ENCODE results near the gene LIMS1. TPM values are rescaled to one million over a fixed set of nuclear protein-coding genes. Genes with fewer than 3 reads are reported as not detected.

The LIMS1 gene
- total RNA-seq, 1 experiment from 2014 or later, result 56.2 TPM

DNA sequence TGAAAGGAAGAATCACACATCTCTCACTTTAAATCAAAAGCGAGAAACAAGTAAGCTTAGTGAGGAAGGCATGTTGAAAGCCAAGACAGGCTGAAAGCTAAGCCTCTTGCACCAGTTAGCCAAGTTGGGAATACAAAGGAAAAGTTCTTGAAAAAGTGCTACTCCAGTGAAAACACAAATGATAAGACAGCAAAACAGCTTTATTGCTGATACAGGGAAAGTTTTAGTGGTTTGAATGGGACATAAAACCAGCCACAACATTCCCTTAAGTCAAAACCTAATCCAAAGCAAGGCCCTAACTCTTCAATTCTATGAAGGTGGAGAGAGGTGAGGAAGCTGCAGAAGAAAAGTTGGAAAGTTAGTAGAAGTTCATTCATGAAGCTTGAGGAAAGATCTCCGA is 28.0 kb downstream of the LIMS1 start:
- intact Hi-C loops (cut with micrococcal nuclease), result no loop called here
- H3K4me3 ChIP-seq (replicated peaks in 1 of 2; ENCODE audit: low read depth in 1 of 2, low read length in 2 of 2), result no peak overlapping the region
- peaks cover 51% of the 10 kb centered on the region for H3K79me2 ChIP-seq (ENCODE audit: insufficient read depth, low read length)
- no peak overlapping the region for H3K9ac ChIP-seq (ENCODE audit: low read length)
- ATAC-seq (no peak), DNase-seq (ENCODE audit: low read depth, low spot score) (no peak)
- no TSS peak for BruUV-seq (replicated peaks)
- H4K20me1 ChIP-seq (ENCODE audit: insufficient read depth), result no peaks in the 10 kb centered on the region
- ChIA-PET CTCF (no interaction called here), POLR2A (no interaction called here), RAD21 (ENCODE audit: low non-redundant PET in 1 of 2, low total read pairs in 2 of 2, uncharacterized antibody in 2 of 2, unreplicated experiment in 2 of 2) (no interaction called here)
- no peaks in the 10 kb centered on the region for H3K4me1 ChIP-seq (ENCODE audit: control insufficient read depth in 1 of 2, insufficient read depth in 2 of 2, low read length in 2 of 2)
- no peaks in the 10 kb centered on the region for H3K9me3 ChIP-seq (ENCODE audit: control insufficient read depth in 1 of 2, insufficient read depth in 1 of 2, low read depth in 1 of 2, low read length in 2 of 2)
- no peaks in the 10 kb centered on the region for H3K36me3 ChIP-seq (ENCODE audit: control insufficient read depth in 1 of 2, insufficient read depth in 2 of 2, low read length in 2 of 2)
- TF ChIP-seq, protein P1, sequence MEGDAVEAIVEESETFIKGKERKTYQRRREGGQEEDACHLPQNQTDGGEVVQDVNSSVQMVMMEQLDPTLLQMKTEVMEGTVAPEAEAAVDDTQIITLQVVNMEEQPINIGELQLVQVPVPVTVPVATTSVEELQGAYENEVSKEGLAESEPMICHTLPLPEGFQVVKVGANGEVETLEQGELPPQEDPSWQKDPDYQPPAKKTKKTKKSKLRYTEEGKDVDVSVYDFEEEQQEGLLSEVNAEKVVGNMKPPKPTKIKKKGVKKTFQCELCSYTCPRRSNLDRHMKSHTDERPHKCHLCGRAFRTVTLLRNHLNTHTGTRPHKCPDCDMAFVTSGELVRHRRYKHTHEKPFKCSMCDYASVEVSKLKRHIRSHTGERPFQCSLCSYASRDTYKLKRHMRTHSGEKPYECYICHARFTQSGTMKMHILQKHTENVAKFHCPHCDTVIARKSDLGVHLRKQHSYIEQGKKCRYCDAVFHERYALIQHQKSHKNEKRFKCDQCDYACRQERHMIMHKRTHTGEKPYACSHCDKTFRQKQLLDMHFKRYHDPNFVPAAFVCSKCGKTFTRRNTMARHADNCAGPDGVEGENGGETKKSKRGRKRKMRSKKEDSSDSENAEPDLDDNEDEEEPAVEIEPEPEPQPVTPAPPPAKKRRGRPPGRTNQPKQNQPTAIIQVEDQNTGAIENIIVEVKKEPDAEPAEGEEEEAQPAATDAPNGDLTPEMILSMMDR (IDR thresholded peaks at IDR 0.05 in 2 of 3, conservative IDR thresholded peaks at IDR 0.05 in 1 of 3; ENCODE audit: borderline replicate concordance in 1 of 3, insufficient read depth in 1 of 3, low read depth in 2 of 3, low read length in 2 of 3), result no peak
- TF ChIP-seq SRF (IDR thresholded peaks at IDR 0.05; ENCODE audit: low read depth), result no peak
- TF ChIP-seq ATF3 (IDR thresholded peaks at IDR 0.05), result no peak
- no peak for TF ChIP-seq POLR2AphosphoS5 (IDR thresholded peaks at IDR 0.05; ENCODE audit: low read depth, low read length)
- TF ChIP-seq POLR2A (IDR thresholded peaks at IDR 0.05; ENCODE audit: borderline replicate concordance, extremely low read depth, insufficient read depth, insufficient read length), result no peak
- TF ChIP-seq RAD21 (IDR thresholded peaks at IDR 0.05; ENCODE audit: low read depth), result no peak
- no peak for TF ChIP-seq ZFX (IDR thresholded peaks at IDR 0.05)
- TF ChIP-seq EZH2 (IDR thresholded peaks at IDR 0.05), result no peak
- TF ChIP-seq CEBPB (IDR thresholded peaks at IDR 0.05; ENCODE audit: low read depth), result no peak
- no peak for TF ChIP-seq ELF1 (IDR thresholded peaks at IDR 0.05; ENCODE audit: borderline replicate concordance, low read depth)
- TF ChIP-seq, protein P2, sequence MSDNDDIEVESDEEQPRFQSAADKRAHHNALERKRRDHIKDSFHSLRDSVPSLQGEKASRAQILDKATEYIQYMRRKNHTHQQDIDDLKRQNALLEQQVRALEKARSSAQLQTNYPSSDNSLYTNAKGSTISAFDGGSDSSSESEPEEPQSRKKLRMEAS (IDR thresholded peaks at IDR 0.05), result no peak
- TF ChIP-seq, protein P3, sequence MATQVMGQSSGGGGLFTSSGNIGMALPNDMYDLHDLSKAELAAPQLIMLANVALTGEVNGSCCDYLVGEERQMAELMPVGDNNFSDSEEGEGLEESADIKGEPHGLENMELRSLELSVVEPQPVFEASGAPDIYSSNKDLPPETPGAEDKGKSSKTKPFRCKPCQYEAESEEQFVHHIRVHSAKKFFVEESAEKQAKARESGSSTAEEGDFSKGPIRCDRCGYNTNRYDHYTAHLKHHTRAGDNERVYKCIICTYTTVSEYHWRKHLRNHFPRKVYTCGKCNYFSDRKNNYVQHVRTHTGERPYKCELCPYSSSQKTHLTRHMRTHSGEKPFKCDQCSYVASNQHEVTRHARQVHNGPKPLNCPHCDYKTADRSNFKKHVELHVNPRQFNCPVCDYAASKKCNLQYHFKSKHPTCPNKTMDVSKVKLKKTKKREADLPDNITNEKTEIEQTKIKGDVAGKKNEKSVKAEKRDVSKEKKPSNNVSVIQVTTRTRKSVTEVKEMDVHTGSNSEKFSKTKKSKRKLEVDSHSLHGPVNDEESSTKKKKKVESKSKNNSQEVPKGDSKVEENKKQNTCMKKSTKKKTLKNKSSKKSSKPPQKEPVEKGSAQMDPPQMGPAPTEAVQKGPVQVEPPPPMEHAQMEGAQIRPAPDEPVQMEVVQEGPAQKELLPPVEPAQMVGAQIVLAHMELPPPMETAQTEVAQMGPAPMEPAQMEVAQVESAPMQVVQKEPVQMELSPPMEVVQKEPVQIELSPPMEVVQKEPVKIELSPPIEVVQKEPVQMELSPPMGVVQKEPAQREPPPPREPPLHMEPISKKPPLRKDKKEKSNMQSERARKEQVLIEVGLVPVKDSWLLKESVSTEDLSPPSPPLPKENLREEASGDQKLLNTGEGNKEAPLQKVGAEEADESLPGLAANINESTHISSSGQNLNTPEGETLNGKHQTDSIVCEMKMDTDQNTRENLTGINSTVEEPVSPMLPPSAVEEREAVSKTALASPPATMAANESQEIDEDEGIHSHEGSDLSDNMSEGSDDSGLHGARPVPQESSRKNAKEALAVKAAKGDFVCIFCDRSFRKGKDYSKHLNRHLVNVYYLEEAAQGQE (IDR thresholded peaks at IDR 0.05; ENCODE audit: low read depth), result no peak
- TF ChIP-seq JUND (IDR thresholded peaks at IDR 0.05), result no peak
- TF ChIP-seq FOSL1 (IDR thresholded peaks at IDR 0.05; ENCODE audit: low read depth), result no peak
- TF ChIP-seq ZNF274 (IDR thresholded peaks at IDR 0.05; ENCODE audit: low read depth, low read length), result no peak
- TF ChIP-seq YY1 (IDR thresholded peaks at IDR 0.05; ENCODE audit: extremely low read depth, insufficient replicate concordance, low read depth, low read length), result no peak
- no peak overlapping the region for H3K27ac ChIP-seq (ENCODE audit: low read depth, low read length)
- no peak overlapping the region for H3K4me2 ChIP-seq (ENCODE audit: low read length)
- H3K27me3 ChIP-seq (ENCODE audit: insufficient read depth, low read length), result no peaks in the 10 kb centered on the region
- H3K9me2 ChIP-seq (ENCODE audit: insufficient read depth), result no peaks in the 10 kb centered on the region
- no peak overlapping the region for H2AFZ ChIP-seq (ENCODE audit: low read depth, low read length, poor library complexity, severe bottlenecking)
